ENCODE measurements around the gene TALDO1.
A peak's percentile ranks its signal among the peaks of the same experiment; 100 is the strongest.
"Not testable (repeated sequence)": the region's sequence is repeated elsewhere in the genome, so short reads cannot be mapped to it uniquely, and the experiment has no call there.

TALDO1 gene

GRCh38 chr11:728901-729491 is 18.3 kb upstream of the TALDO1 start:
- TF ChIP-seq, protein P1, sequence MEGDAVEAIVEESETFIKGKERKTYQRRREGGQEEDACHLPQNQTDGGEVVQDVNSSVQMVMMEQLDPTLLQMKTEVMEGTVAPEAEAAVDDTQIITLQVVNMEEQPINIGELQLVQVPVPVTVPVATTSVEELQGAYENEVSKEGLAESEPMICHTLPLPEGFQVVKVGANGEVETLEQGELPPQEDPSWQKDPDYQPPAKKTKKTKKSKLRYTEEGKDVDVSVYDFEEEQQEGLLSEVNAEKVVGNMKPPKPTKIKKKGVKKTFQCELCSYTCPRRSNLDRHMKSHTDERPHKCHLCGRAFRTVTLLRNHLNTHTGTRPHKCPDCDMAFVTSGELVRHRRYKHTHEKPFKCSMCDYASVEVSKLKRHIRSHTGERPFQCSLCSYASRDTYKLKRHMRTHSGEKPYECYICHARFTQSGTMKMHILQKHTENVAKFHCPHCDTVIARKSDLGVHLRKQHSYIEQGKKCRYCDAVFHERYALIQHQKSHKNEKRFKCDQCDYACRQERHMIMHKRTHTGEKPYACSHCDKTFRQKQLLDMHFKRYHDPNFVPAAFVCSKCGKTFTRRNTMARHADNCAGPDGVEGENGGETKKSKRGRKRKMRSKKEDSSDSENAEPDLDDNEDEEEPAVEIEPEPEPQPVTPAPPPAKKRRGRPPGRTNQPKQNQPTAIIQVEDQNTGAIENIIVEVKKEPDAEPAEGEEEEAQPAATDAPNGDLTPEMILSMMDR (IDR thresholded peaks at IDR 0.05; ENCODE audit: extremely low read depth, missing control alignments) = no peak
- peak; percentile 16 for DNase-seq (ENCODE audit: low spot score)

- no peak for DNase-seq (ENCODE audit: low spot score)
- TF ChIP-seq, protein P1 (IDR thresholded peaks at IDR 0.05; ENCODE audit: extremely low read depth, missing control alignments) = no peak
Observed at GRCh38 chr11:729492-730074, 17.7 kb upstream of the TALDO1 start.

GRCh38 chr11:733072-733471 is 14.2 kb upstream of the TALDO1 start:
- TF ChIP-seq, protein P1 (IDR thresholded peaks at IDR 0.05; ENCODE audit: extremely low read depth, missing control alignments) = no peak
- no peak for DNase-seq (ENCODE audit: low spot score)

DNA sequence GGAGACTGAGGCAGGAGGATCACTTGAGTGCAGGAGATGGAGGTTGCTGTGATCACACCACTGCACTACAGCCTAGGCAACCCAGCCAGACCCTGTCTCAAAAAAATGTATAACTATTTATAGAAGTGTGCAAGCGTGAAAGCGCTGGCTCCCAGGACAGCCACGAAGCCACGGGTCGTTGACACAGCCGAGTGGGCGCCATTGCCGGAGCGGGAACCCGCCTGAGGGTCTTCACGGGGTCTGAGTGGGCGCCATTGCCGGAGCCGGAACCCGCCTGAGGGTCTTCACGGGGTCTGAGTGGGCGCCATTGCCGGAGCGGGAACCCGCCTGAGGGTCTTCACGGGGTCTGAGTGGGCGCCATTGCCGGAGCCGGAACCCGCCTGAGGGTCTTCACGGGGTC is 12.7 kb upstream of the TALDO1 start:
- DNase-seq (ENCODE audit: low spot score) = not testable (repeated sequence)

DNA sequence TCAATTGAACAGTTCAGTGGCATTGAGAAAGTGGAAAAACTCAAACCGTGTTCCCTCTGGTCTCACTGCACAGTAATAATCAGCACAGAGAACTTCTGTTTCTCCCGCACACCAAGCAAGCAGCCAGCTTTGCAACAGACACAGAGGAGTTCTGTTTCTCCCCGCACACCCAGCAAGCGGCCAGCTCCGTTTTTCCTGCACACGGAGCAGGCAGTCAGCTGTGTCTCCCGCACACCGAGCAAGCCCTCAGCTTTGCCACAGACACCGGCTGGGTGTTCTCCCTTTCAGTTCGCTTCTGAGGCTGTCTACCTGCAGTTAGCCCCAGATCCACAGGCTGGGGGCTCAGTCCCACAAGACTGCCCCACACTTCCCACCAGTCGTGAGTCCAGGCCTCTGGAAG is 9.9 kb upstream of the TALDO1 start:
- TF ChIP-seq, protein P1 (IDR thresholded peaks at IDR 0.05; ENCODE audit: extremely low read depth, missing control alignments) = no peak
- DNase-seq (ENCODE audit: low spot score) = no peak

- not testable (repeated sequence) for DNase-seq (ENCODE audit: low spot score)
Observed at GRCh38 chr11:737899-738298, 9.4 kb upstream of the TALDO1 start.

- DNase-seq (ENCODE audit: low spot score) = no peak
- TF ChIP-seq, protein P1 (IDR thresholded peaks at IDR 0.05; ENCODE audit: extremely low read depth, missing control alignments) = no peak
Observed at GRCh38 chr11:742156-742546, 5.1 kb upstream of the TALDO1 start.

GRCh38 chr11:742571-743201 is 4.6 kb upstream of the TALDO1 start:
- no peak for DNase-seq (ENCODE audit: low spot score)
- TF ChIP-seq, protein P1 (IDR thresholded peaks at IDR 0.05; ENCODE audit: extremely low read depth, missing control alignments) = no peak

Data from GM20000 (cell line).